ENCODE data around the gene FTO. TPM values are rescaled to one million over a fixed set of nuclear protein-coding genes. Genes with fewer than 3 reads are reported as not detected.
"Not testable (repeated sequence)": the region's sequence is repeated elsewhere in the genome, so short reads cannot be mapped to it uniquely, and the experiment has no call there.

FTO gene
- 97.8 TPM for total RNA-seq

GRCh38 chr16:53703590-53704444 lies at the start of gene FTO, which contains the start of gene RPGRIP1L:
TSS of gene FTO (plus strand) at chr16:53704156.
TSS of gene RPGRIP1L (minus strand) at chr16:53703859. CDS start at chr16:53700723, 3,136 bp downstream.
- FAIRE-seq (peak; percentile 92), DNase-seq (ENCODE audit: low spot score in 2 of 2) (peak; percentile 89 to 91)

GRCh38 chr16:53654946-53655345 lies 49.0 kb upstream of the FTO start:
- DNase-seq (ENCODE audit: low spot score in 2 of 2) (no peak), FAIRE-seq (peak; percentile 92)

- no peak for FAIRE-seq
- no peak for DNase-seq (ENCODE audit: low spot score in 2 of 2)
These were observed 41.9 kb upstream of the FTO start for GRCh38 chr16:53662072-53662471.

- DNase-seq (ENCODE audit: low spot score in 2 of 2): no peak
- FAIRE-seq: no peak
These were observed 39.1 kb upstream of the FTO start for GRCh38 chr16:53664724-53665345.

GRCh38 chr16:53666786-53667415 lies 37.1 kb upstream of the FTO start:
- FAIRE-seq: no peak
- DNase-seq (ENCODE audit: low spot score in 2 of 2): no peak

GRCh38 chr16:53668869-53669268 lies 35.1 kb upstream of the FTO start:
- DNase-seq (ENCODE audit: low spot score in 2 of 2): no peak
- no peak for FAIRE-seq

- FAIRE-seq: no peak
- no peak for DNase-seq (ENCODE audit: low spot score in 2 of 2)
These were observed 31.5 kb upstream of the FTO start for GRCh38 chr16:53672461-53672860.

GRCh38 chr16:53673189-53673588 lies 30.8 kb upstream of the FTO start:
- FAIRE-seq (no peak), DNase-seq (ENCODE audit: low spot score in 2 of 2) (no peak)

- DNase-seq (ENCODE audit: low spot score in 2 of 2) (no peak), FAIRE-seq (peak; percentile 10)
These were observed 25.8 kb upstream of the FTO start for GRCh38 chr16:53678155-53678554.

- DNase-seq (ENCODE audit: low spot score in 2 of 2) (no peak), FAIRE-seq (no peak)
These were observed 25.1 kb upstream of the FTO start for GRCh38 chr16:53678756-53679343.

GRCh38 chr16:53680756-53681155 lies 23.2 kb upstream of the FTO start:
- DNase-seq (ENCODE audit: low spot score in 2 of 2): no peak
- no peak for FAIRE-seq

GRCh38 chr16:53681354-53681753 lies 22.6 kb upstream of the FTO start:
- no peak for FAIRE-seq
- DNase-seq (ENCODE audit: low spot score in 2 of 2): no peak

- FAIRE-seq; DNase-seq (ENCODE audit: low spot score in 2 of 2): not testable (repeated sequence)
These were observed 18.6 kb upstream of the FTO start for GRCh38 chr16:53685334-53685733.

GRCh38 chr16:53686710-53687109 lies 17.2 kb upstream of the FTO start:
- no peak for FAIRE-seq
- no peak for DNase-seq (ENCODE audit: low spot score in 2 of 2)

- DNase-seq (ENCODE audit: low spot score in 2 of 2) (no peak), FAIRE-seq (no peak)
These were observed 14.3 kb upstream of the FTO start for GRCh38 chr16:53689636-53690035.

- no peak for DNase-seq (ENCODE audit: low spot score in 2 of 2)
- FAIRE-seq: no peak
These were observed 13.2 kb upstream of the FTO start for GRCh38 chr16:53690771-53691170.

GRCh38 chr16:53692146-53692545 lies 11.8 kb upstream of the FTO start:
- no peak for DNase-seq (ENCODE audit: low spot score in 2 of 2)
- FAIRE-seq: no peak

GRCh38 chr16:53693320-53693719 lies 10.6 kb upstream of the FTO start:
- FAIRE-seq (no peak), DNase-seq (ENCODE audit: low spot score in 2 of 2) (no peak)

- FAIRE-seq: no peak
These were observed 8.9 kb upstream of the FTO start for GRCh38 chr16:53695070-53695469.

GRCh38 chr16:53698271-53698670 lies 5.7 kb upstream of the FTO start:
- DNase-seq (ENCODE audit: low spot score in 2 of 2); FAIRE-seq: not testable (repeated sequence)

More at GRCh38 chr16:53695070-53695469, 8.9 kb upstream of the FTO start:
- no peak for DNase-seq (ENCODE audit: low spot score in 2 of 2)

GRCh38 chr16:53704445-53704813 lies 473 bp downstream of the FTO start:
- DNase-seq (ENCODE audit: low spot score in 2 of 2): no peak
- no peak for FAIRE-seq
